GM12878 (cell line): ENCODE results near the gene PDE11A. TPM values are rescaled to one million over a fixed set of nuclear protein-coding genes. Genes with fewer than 3 reads are reported as not detected.

ENCODE experiments used
- ATAC-seq: fragments of 200-7000 bp; cut with Tn5 transposase; 3 replicates; pipeline ENCODE4 v1.9.1; 2020; ENCODE audit warnings: mild to moderate bottlenecking, moderate library complexity
- BruUV-seq: library from RNA; stranded (reverse); fragments of 400-500 nt; replicated peaks from 2 replicates; lab custom pipeline; 2021; lab: Mats Ljungman, UMichigan
- CTCF ChIA-PET: fragments of 300-600 bp; sonication (Branson Sonifier 250); formaldehyde crosslinking; extraction: SDS; loops from one replicate; lab custom pipeline; 2021; ENCODE audit warnings: inconsistent platforms; lab: Yijun Ruan, JAX
- POLR2A ChIA-PET: fragments of 350-600 bp; formaldehyde crosslinking; extraction: SDS; loops from one replicate; lab custom pipeline; 2021; ENCODE audit warnings: inconsistent platforms; lab: Charles Lee
- RAD21 ChIA-PET: fragments of 300-600 bp; sonication (Branson Sonifier 250); formaldehyde crosslinking; loops from one replicate; lab custom pipeline; 2023; ENCODE audit warnings: antibody characterized with exemption; ENCODE audit not compliant: unreplicated experiment; lab: Charles Lee
- SMC1A ChIA-PET: fragments of 300-600 bp; sonication (Branson Sonifier 250); formaldehyde crosslinking; loops from one replicate; lab custom pipeline; 2023; ENCODE audit not compliant: unreplicated experiment, uncharacterized antibody; lab: Charles Lee
- DNase-seq: peaks from one replicate; pipeline ENCODE4 v3.0.0-alpha.2; 2011; ENCODE audit warnings: low read depth, low spot score
- FAIRE-seq: peaks from 3 replicates; lab custom pipeline; 2011; peaks lifted over from hg19 to GRCh38; lab: Jason Lieb, UNC
- H2AFZ ChIP-seq: 2 replicates; pipeline ENCODE4 v1.6.0; 2011; ENCODE audit warnings: low read depth, low read length, control low read depth; ENCODE audit not compliant: control insufficient read depth
- H3K27ac ChIP-seq: 2 replicates; pipeline ENCODE4 v1.5.1; 2011; ENCODE audit warnings: control low read depth; ENCODE audit not compliant: control insufficient read depth, insufficient read depth
- H3K27me3 ChIP-seq, 2 experiments: replicated peaks in 1 of 2; 2 replicates each; pipeline versions ENCODE4 v1.6.0 to v1.6.1; 2011; ENCODE audit warnings: low read length in 1 of 2; ENCODE audit not compliant: control insufficient read depth in 2 of 2, insufficient read depth in 2 of 2
- H3K36me3 ChIP-seq, 2 experiments: 2 replicates each; pipeline ENCODE4 v1.5.1; 2011; ENCODE audit warnings: low read length in 1 of 2; ENCODE audit not compliant: control insufficient read depth in 2 of 2, insufficient read depth in 2 of 2
- H3K4me1 ChIP-seq: 2 replicates; pipeline ENCODE4 v1.6.1; 2011; ENCODE audit warnings: mild to moderate bottlenecking, low read length, moderate library complexity, mixed read lengths; ENCODE audit not compliant: control insufficient read depth, insufficient read depth
- H3K4me2 ChIP-seq: 2 replicates; pipeline ENCODE4 v1.6.0; 2011; ENCODE audit warnings: control low read depth; ENCODE audit not compliant: control insufficient read depth, insufficient read depth
- H3K4me3 ChIP-seq: fragments of 200-600 bp; sonication (generic); 2 replicates; pipeline ENCODE4 v1.5.1; 2016
- H3K79me2 ChIP-seq: 2 replicates; pipeline ENCODE4 v1.6.0; 2011; ENCODE audit warnings: low read length; ENCODE audit not compliant: control insufficient read depth, insufficient read depth
- H3K9ac ChIP-seq: 2 replicates; pipeline ENCODE4 v1.8.0; 2011; ENCODE audit warnings: low read length, control low read depth, mixed read lengths; ENCODE audit not compliant: control insufficient read depth, insufficient read depth
- H3K9me3 ChIP-seq: replicated peaks from 3 replicates; pipeline ENCODE4 v1.5.1; 2011; ENCODE audit warnings: mild to moderate bottlenecking, low read length; ENCODE audit not compliant: control insufficient read depth, insufficient read depth
- H4K20me1 ChIP-seq: 2 replicates; pipeline ENCODE4 v1.6.0; 2011; ENCODE audit not compliant: control insufficient read depth, insufficient read depth
- ATF7 ChIP-seq: fragments of 450-650 bp; IDR thresholded peaks from 2 replicates; pipeline ENCODE4 v1.6.1; 2016; ENCODE audit warnings: low read depth, mild to moderate bottlenecking
- CREB1 ChIP-seq: IDR thresholded peaks from 2 replicates; pipeline ENCODE4 v1.6.1; 2012; ENCODE audit warnings: low read depth, mild to moderate bottlenecking, inconsistent platforms
- GABPA ChIP-seq: IDR thresholded peaks from 2 replicates; pipeline ENCODE4 v1.6.1; 2014; ENCODE audit warnings: antibody characterized with exemption, low read depth, mild to moderate bottlenecking, inconsistent platforms
- GATAD2B ChIP-seq: fragments of 450-650 bp; conservative IDR thresholded peaks from 2 replicates; pipeline ENCODE4 v1.6.1; 2017; ENCODE audit warnings: low read depth, mild to moderate bottlenecking, moderate library complexity
- IKZF2 ChIP-seq, 2 experiments: fragments of 450-650 bp; IDR thresholded peaks; 2 replicates each; pipeline ENCODE4 v1.6.1; 2017; ENCODE audit warnings: mild to moderate bottlenecking in 2 of 2, moderate library complexity in 2 of 2
- NBN ChIP-seq: fragments of 450-650 bp; IDR thresholded peaks from 2 replicates; pipeline ENCODE4 v1.6.1; 2016
- PAX5 ChIP-seq: IDR thresholded peaks from 2 replicates; pipeline ENCODE4 v1.6.1; 2011; ENCODE audit warnings: low read depth, low read length, borderline replicate concordance
- POLR2AphosphoS2 ChIP-seq: IDR thresholded peaks from 2 replicates; pipeline ENCODE4 v1.6.1; 2011; ENCODE audit warnings: low read depth, mild to moderate bottlenecking, low read length, improper control_type of control experiment, moderate library complexity
- RELA ChIP-seq: fragments of 450-650 bp; IDR thresholded peaks from 2 replicates; pipeline ENCODE4 v1.8.0; 2014; ENCODE audit warnings: borderline replicate concordance; ENCODE audit not compliant: partially characterized antibody
- ZNF24 ChIP-seq: fragments of 450-650 bp; IDR thresholded peaks from 2 replicates; pipeline ENCODE4 v1.6.1; 2017; ENCODE audit warnings: antibody characterized with exemption, mild to moderate bottlenecking
- WGBS: methylation state at CpG from one replicate; pipeline ENCODE4 v1.1.6; 2016; ENCODE audit warnings: low lambda C conversion rate; ENCODE audit not compliant: insufficient replicate concordance, insufficient coverage; ENCODE audit errors: missing lambda C conversion rate; 5-methylcytosine and 5-hydroxymethylcytosine counted together
- in situ Hi-C: fragments of 300-500 bp; cut with MboI; formaldehyde crosslinking; loops from 9 replicates; pipeline ENCODE4 v1.14.3; 2018; ENCODE audit warnings: mixed read lengths
- intact Hi-C: fragments of 100-400 bp; cut with micrococcal nuclease; formaldehyde crosslinking; loops from one replicate; pipeline ENCODE4 v1.14.2; 2022; ENCODE audit not compliant: unreplicated experiment
- polyA plus RNA-seq, 11 experiments: library from polyadenylated mRNA; depleted of rRNA in 4 of 11; unstranded in 6 of 11; stranded (reverse) in 5 of 11; fragments of >200 nt; fragmentation: Nextera tagmentation in 4 of 11; fragmentation: Illumina TruSeq in 1 of 11; extraction: Ambion mirVana in 4 of 11; extraction: Trizol in 1 of 11; gene quantifications; 1 replicate in 1 of 11; 2 replicates in 10 of 11; pipeline versions ENCODE4 v1.2.1 to v1.2.3, GENCODE V29; 2011 to 2016; ENCODE audit warnings: inconsistent platforms in 2 of 11, missing spikeins in 2 of 11, low read depth in 1 of 11
- small RNA-seq: library from RNA; depleted of rRNA; stranded (forward); fragments of <200 nt; gene quantifications from one replicate; pipeline ENCODE3, GENCODE V24; 2014
- total RNA-seq, 4 experiments: library from RNA; depleted of rRNA in 3 of 4; stranded (reverse); fragments of >200 nt in 3 of 4; fragmentation: Illumina TruSeq in 1 of 4; extraction: Trizol in 1 of 4; gene quantifications; 2 replicates each; pipeline versions ENCODE4 v1.2.1 to v1.2.3, GENCODE V29; 2013 to 2021

The PDE11A gene
- total and polyA plus RNA-seq, 10 of the 15 experiments (the other 5 are each of a cell fraction or from before 2014, with no cell fraction given): 0.01 to 0.17 (median 0.06) TPM; not detected in 5

- DNase-seq: no peak
- in situ Hi-C loops: no loop called here
- intact Hi-C loops: no loop called here
These were observed 498.2 kb downstream of the PDE11A start for GRCh38 chr2:177574356-177574755.

More at GRCh38 chr2:177574356-177574755, 498.2 kb downstream of the PDE11A start:
- H3K4me3 ChIP-seq: no peak overlapping the region
- no peaks in the 10 kb centered on the region for H3K36me3 ChIP-seq
- no peak for FAIRE-seq
- CTCF ChIA-PET: interaction anchor here (1.3 kb wide), 1 partner anchor 30 kb away, joined by 3 read pairs; no protein-coding TSS in a partner anchor
- no peaks in the 10 kb centered on the region for H4K20me1 ChIP-seq
- no TSS peak for BruUV-seq
- no peak overlapping the region for H3K27ac ChIP-seq
- no peaks in the 10 kb centered on the region for H3K79me2 ChIP-seq
- WGBS: 60% methylated on average over 7 of the region's 7 CpGs
- RAD21 ChIA-PET: no interaction called here
- H3K4me1 ChIP-seq: no peaks in the 10 kb centered on the region
- SMC1A ChIA-PET: no interaction called here
- POLR2A ChIA-PET: no interaction called here
- no peak for ATAC-seq
- H3K4me2 ChIP-seq: no peak overlapping the region
- no peak for TF ChIP-seq POLR2AphosphoS2
- no peak for TF ChIP-seq GABPA
- no peak for TF ChIP-seq CREB1
- no peak for TF ChIP-seq PAX5
- TF ChIP-seq ATF7: no peak
- no peak for TF ChIP-seq ZNF24
- TF ChIP-seq GATAD2B: no peak
- TF ChIP-seq NBN: no peak
- TF ChIP-seq IKZF2 (IDR thresholded peaks at IDR 0.05): no peak
- TF ChIP-seq RELA: no peak
- H3K27me3 ChIP-seq: no peaks in the 10 kb centered on the region
- no peaks in the 10 kb centered on the region for H3K9me3 ChIP-seq
- no peak overlapping the region for H3K9ac ChIP-seq
- H2AFZ ChIP-seq: no peak overlapping the region

Small RNAs within 50 kb of the gene (small RNA-seq; reads per million reads assigned to genes)
- gene AC011998.1 (not detected), gene RNU6-629P (0.12 reads per million)

Other genes starting within 250 kb of the PDE11A start
- gene RBM45, start 39.7 kb upstream of the PDE11A start, total RNA-seq (2014; rRNA removed): 15.1 and 21.1 TPM in 2 replicates
- 18.7 and 19.6 TPM in 2 replicates for gene RBM45, start 39.7 kb upstream of the PDE11A start, total RNA-seq (2014; rRNA removed; fragmentation: Illumina TruSeq; extraction: Trizol)
- gene RBM45, start 39.7 kb upstream of the PDE11A start, total RNA-seq (2021): 12.8 and 13.9 TPM in 2 replicates
- gene RBM45, start 39.7 kb upstream of the PDE11A start, polyA plus RNA-seq (2011; rRNA removed): 13.1 and 22.5 TPM in 2 replicates
- gene RBM45, start 39.7 kb upstream of the PDE11A start, polyA plus RNA-seq (2014; fragmentation: Illumina TruSeq; extraction: Trizol): 13.8 and 14.0 TPM in 2 replicates
- gene RBM45, start 39.7 kb upstream of the PDE11A start, polyA plus RNA-seq (2014; fragmentation: Nextera tagmentation; extraction: Ambion mirVana): 10 to 100 TPM in 1 of 2 experiments, 1 to 10 TPM in 1; 6.2 to 12.8 TPM
- gene RBM45, start 39.7 kb upstream of the PDE11A start, polyA plus RNA-seq (2014; rRNA removed): 14.0 and 15.7 TPM in 2 replicates
- 10 to 100 TPM; 18.8 to 21.7 TPM for gene RBM45, start 39.7 kb upstream of the PDE11A start, polyA plus RNA-seq (2016; fragmentation: Nextera tagmentation; extraction: Ambion mirVana)
- gene OSBPL6, start 121.7 kb upstream of the PDE11A start, total RNA-seq (2014; rRNA removed): 0.06 TPM in 1 of 2 replicates, not detected in the other
- gene OSBPL6, start 121.7 kb upstream of the PDE11A start, total RNA-seq (2014; rRNA removed; fragmentation: Illumina TruSeq; extraction: Trizol): not detected in 2 replicates
- 0.11 TPM in 1 of 2 replicates, not detected in the other for gene OSBPL6, start 121.7 kb upstream of the PDE11A start, total RNA-seq (2021)
- gene OSBPL6, start 121.7 kb upstream of the PDE11A start, polyA plus RNA-seq (2011; rRNA removed): 0.03 and 0.06 TPM in 2 replicates
- 0.01 TPM in 1 of 2 replicates, not detected in the other for gene OSBPL6, start 121.7 kb upstream of the PDE11A start, polyA plus RNA-seq (2014; fragmentation: Illumina TruSeq; extraction: Trizol)
- not detected for gene OSBPL6, start 121.7 kb upstream of the PDE11A start, polyA plus RNA-seq (2014; fragmentation: Nextera tagmentation; extraction: Ambion mirVana)
- 0.08 TPM in 2 replicates for gene OSBPL6, start 121.7 kb upstream of the PDE11A start, polyA plus RNA-seq (2014; rRNA removed)
- gene OSBPL6, start 121.7 kb upstream of the PDE11A start, polyA plus RNA-seq (2016; fragmentation: Nextera tagmentation; extraction: Ambion mirVana): under 1 TPM in 1 of 2 experiments, not detected in 1; 0.03 TPM